ENCODE measurements around the gene KDR.

DNA sequence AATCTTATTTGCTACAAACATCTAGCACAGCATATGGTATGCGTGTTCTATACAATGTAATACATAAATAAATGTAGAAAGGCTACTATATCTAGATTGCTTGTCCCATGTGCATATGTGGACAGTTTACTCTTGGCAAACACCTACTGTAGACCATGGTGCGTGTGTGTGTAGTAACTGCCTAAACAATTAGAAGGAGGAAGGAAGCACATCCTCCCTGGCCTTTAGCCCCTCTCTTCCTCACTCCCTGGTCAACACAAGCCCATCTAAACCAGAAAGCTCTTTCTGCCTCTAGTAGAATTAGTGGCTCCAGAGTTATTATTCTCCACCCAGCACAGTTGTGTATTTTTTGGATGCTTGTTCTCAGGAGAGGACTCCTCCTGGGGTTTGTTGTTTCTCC, 73.9 kb downstream of the KDR start:
- TF ChIP-seq, protein P1, sequence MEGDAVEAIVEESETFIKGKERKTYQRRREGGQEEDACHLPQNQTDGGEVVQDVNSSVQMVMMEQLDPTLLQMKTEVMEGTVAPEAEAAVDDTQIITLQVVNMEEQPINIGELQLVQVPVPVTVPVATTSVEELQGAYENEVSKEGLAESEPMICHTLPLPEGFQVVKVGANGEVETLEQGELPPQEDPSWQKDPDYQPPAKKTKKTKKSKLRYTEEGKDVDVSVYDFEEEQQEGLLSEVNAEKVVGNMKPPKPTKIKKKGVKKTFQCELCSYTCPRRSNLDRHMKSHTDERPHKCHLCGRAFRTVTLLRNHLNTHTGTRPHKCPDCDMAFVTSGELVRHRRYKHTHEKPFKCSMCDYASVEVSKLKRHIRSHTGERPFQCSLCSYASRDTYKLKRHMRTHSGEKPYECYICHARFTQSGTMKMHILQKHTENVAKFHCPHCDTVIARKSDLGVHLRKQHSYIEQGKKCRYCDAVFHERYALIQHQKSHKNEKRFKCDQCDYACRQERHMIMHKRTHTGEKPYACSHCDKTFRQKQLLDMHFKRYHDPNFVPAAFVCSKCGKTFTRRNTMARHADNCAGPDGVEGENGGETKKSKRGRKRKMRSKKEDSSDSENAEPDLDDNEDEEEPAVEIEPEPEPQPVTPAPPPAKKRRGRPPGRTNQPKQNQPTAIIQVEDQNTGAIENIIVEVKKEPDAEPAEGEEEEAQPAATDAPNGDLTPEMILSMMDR (IDR thresholded peaks at IDR 0.05): no peak
- TF ChIP-seq POLR2A (IDR thresholded peaks at IDR 0.05; ENCODE audit: low read depth): no peak

All from esophagus muscularis mucosa (tissue), 3 donors.